ENCODE results near the gene CEP20.
A peak's percentile ranks its signal among the peaks of the same experiment; 100 is the strongest.

The CEP20 gene

DNA sequence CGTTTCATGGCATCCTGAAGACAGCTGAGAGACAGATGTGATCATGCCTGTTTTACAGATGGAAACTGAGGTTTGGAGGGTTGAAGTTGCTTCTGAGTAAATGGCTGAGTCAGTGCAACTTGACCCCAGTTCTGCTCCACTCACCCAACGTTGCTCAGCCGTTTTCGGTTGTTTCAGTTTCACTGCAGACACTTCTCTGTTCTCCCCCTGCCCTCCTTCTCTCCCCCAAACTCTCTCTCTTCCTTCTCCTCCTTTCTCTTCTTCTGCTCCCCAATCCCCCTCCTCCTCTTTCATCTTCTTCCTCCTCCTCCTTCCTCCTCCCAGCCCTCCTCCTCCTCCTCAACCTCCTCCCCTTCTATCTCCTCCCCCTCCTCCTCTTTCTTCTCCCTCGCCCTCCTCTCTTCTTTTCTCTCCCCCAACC, 9.4 kb upstream of the CEP20 start:
- no peak for DNase-seq

DNA sequence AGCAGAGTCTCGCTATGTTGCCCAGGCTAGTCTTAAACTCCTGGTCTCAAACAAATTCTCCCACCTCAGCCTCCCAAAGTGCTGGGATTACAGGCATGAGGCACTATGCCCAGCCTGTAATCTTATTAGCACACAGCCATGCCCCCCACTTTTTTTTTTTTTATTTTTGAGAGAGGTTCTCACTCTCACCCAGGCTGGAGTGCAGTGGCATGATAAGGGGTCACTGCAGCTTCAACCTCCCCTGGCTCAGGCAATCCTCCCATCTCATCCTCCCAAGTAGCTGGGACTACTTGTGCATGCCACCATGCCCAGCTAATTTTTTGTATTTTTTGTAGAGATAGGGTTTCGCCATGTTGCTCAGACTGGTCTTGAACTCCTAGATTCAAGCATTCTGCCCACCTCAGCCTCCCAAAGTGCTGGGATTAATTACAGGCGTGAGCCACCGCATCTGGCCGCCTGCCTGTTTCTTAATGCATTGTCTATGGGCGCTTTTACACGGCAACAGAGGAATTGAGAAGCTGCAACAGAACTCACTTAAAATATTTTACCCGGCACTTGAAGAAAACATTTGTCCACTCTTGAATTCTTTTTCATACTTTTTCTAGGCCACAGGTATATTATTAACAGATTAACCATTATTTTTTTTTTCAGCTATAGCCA, 8.8 kb upstream of the CEP20 start:
- DNase-seq: no peak

DNA sequence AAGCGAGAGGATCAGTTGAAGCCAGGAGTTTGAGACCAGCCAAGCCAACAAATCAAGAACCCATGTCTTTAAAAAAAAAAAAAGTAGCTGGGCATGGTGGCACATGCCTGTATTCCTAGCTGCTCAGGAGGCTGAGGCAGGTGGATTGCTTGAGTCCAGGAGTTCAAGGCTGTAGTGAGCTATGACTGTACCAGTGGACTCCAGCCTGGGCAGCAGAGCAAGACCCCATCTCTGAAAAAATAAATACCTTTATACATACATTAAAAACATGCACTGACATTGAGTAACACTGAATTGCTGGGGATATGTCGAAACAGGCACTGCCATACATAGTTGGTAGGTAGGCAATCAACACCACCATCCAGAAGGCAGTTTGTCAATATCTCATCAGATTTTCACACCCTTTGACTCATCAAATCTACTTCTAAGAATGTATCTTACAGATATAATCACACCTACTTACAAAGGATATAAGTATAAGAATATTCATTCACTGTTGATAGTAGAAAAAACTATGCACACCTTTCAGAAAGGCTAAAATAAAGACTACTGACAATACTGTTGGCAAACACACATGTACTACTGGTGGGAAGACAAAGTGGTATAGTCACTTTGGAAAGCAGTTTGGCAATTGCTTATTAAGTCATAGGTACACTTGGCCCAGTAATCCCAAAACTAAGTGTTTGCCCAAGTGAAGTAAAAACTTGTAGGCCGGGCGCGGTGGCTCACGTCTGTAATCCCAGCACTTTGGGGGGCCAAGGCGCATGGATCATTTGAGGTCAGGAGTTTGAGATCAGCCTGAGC, 6.4 kb upstream of the CEP20 start:
- no peak for DNase-seq

GRCh38 chr16:15891508-15891907, 3.1 kb upstream of the CEP20 start:
- no peak for DNase-seq

GRCh38 chr16:15887283-15887682, 1.1 kb downstream of the CEP20 start:
- DNase-seq: no peak

DNA sequence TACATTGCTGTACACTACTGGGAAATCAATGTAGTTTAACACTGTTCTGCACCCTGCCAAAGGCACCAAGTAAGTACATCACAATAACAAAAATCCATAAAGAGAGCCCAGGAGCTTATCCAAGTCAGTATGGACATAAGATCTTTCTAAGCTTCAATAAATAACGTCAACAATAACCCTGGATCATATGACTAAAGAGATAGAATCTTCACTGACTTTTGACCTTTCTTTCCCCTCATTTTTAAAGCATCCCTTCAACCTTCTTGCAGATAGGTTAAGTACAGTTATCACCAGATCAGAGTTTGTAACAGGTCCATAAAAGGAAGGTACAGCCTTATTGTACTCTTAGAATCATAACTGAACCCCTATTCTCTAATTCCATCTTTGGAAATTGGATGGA, 2.3 kb downstream of the CEP20 start:
- DNase-seq: no peak

GRCh38 chr16:15885560-15886001, 2.8 kb downstream of the CEP20 start:
- DNase-seq: no peak

- no peak for DNase-seq
Measured at GRCh38 chr16:15882563-15882962, 5.8 kb downstream of the CEP20 start.

GRCh38 chr16:15881794-15882379, 6.5 kb downstream of the CEP20 start:
- no peak for DNase-seq

GRCh38 chr16:15880434-15881308, 7.7 kb downstream of the CEP20 start:
- no peak for DNase-seq

DNA sequence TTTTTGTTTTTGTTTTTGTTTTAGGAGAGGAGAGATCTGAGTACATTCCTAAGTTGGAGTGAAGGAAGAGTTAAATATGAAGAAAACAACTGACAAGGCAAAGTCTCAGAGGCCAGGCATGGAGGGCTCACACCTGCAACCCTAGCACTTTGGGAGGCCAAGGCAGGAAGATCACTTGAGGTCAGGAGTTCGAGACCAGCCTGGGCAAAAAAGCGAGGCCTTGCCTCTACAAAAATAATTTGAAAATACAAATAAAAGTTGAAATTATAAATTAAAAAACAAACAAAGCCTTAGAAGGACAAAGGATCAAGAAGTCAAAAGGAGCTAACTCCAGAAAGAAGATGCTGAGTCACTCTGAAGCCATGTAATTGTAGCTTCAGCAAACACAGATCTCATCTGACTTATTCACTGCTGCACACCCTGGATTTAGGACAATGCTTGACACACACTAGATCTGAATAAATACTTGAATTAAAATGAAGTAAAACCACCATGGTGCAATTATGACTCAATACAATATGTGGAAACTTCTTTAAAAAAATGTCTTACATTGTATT, 9.1 kb downstream of the CEP20 start:
- no peak for DNase-seq

GRCh38 chr16:15876503-15876902, 11.9 kb downstream of the CEP20 start:
- no peak for DNase-seq

GRCh38 chr16:15874745-15875314, 13.6 kb downstream of the CEP20 start:
- peak in 34 of 51 donors; percentile 1 to 66 (median 23) for DNase-seq

DNA sequence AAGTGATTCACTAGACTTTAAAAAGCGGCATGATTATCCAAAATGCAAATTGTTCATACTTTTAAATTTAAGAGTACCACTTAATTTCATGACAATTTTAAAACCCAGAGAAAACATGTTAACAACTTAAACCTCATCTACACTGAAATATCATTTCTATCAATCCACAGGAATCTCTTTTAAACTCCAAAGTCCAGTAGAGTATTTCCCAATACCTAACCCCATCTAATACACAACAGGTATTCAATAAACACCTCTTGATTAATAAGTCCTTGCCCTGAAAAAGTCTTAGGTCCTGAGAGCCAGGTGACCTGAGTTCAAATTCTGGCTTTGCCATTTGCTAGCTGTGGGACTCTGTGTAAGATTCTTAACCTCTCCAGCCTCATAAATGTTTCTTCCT, 14.7 kb downstream of the CEP20 start:
- DNase-seq: no peak

DNA sequence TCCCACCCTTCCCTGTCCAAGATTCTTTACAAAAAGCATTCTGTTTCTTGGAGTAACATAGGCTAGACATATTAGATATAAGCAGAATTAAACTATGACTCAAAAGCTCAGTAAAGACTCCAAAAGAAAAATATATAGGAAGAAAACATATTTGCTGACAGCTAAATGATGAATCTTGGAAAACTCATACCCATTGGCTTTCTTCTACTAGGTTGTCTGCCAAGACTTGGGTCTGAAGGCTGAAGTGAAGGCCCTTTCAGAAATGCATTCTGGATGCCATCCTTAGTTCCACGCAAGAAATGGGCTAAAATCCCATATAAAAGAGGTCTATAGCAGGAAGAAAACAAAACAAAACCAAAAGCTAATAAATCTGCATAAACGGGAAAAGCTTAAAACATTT, 15.1 kb downstream of the CEP20 start:
- DNase-seq: no peak

GRCh38 chr16:15870011-15870410, 18.4 kb downstream of the CEP20 start:
- DNase-seq: no peak

- DNase-seq: peak in 1 of 51 donors; percentile 2
Measured at GRCh38 chr16:15866451-15866850, 22.0 kb downstream of the CEP20 start.

DNA sequence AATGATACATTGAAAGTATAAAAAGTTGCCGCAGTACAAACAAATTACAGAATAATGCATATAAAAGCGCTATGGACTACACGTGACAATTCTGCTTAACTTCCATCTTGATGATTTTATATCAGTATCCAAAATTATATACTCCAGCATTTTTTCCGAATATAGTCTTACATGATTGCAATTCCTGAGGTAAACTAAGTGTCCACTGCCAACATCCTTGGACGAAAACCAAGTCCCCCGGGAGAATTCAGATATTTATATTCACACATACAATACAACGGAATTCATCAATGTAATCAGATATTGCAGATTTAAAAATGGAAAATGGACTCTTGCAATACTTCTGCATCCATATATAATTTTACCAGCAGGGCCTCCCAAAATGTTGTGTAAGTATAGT, 22.7 kb downstream of the CEP20 start:
- no peak for DNase-seq

DNA sequence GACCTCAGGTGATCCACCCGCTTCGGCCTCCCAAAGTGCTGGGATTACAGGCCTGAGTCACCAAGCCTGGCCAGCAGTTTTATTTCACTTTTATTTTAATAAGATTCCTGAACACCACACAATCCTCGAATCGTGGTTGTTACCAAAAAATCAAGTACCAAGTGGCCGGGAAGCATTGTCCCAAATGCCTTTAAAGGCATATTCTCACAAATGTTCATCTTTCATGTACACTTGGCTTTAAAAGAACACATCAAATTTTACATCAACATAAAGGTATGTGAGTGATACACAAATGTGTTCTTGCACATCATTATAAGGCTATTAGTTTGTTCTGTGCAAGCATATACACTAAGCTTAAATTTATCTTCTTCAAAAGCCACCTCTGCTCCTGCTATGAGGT, 23.5 kb downstream of the CEP20 start:
- no peak for DNase-seq

DNA sequence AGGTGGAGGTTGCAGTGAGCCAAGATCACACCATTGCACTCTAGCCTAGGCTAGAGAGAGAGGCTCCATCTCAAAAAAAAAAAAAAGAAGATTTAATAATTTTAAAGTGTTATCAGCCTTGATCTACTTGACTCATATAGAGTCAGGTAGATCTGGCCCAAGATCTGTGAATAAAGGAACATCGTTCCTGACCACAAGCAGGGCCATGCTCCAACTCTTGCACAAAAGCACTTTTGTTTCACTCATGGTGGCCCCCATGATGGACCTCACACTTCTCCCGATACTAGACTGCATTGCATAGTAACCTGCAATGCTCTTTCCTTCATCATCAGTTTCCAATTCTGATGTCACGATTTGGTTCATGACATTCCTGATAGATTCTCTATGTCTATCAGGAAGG, 26.4 kb downstream of the CEP20 start:
- no peak for DNase-seq

Measured in hypothalamus (tissue), 51 donors.